ENCODE data around the gene TNFAIP6.

DNA sequence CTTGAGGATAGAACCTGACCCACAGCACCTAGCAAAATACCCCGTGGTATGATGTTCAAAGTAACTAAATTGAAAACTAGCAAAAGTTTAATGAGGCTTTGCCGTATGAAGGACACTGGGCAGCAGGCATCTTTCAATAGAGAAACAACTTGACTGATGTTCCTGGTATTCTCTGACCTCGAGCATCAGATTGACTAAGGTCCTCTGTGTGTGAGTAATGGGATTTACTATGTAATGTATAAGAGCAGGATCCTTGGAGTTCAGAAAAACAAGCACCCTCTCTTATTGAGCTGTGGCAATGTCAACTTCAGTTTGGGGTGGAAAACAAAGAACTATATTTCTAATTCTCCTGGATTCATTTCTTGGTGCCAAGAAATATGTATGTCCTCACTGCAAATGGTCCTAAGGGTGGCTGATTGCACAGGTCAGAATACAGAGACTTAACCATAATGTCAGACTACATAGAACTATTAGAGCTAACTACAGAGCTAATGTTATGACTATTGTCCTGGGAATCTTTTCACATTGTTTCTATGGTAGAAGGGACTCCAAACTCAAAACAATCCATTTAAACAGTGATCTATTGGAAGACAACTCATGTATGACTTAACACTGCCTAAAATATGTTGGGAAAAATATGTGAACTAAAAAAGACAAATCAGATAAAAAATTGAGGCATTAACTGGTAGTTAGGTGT lies 4.4 kb downstream of the TNFAIP6 start:
- TF ChIP-seq, protein P1, sequence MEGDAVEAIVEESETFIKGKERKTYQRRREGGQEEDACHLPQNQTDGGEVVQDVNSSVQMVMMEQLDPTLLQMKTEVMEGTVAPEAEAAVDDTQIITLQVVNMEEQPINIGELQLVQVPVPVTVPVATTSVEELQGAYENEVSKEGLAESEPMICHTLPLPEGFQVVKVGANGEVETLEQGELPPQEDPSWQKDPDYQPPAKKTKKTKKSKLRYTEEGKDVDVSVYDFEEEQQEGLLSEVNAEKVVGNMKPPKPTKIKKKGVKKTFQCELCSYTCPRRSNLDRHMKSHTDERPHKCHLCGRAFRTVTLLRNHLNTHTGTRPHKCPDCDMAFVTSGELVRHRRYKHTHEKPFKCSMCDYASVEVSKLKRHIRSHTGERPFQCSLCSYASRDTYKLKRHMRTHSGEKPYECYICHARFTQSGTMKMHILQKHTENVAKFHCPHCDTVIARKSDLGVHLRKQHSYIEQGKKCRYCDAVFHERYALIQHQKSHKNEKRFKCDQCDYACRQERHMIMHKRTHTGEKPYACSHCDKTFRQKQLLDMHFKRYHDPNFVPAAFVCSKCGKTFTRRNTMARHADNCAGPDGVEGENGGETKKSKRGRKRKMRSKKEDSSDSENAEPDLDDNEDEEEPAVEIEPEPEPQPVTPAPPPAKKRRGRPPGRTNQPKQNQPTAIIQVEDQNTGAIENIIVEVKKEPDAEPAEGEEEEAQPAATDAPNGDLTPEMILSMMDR (IDR thresholded peaks at IDR 0.05; ENCODE audit: borderline replicate concordance, extremely low read depth, low read length, poor library complexity, severe bottlenecking), result no peak
- TF ChIP-seq EZH2 (IDR thresholded peaks at IDR 0.05; ENCODE audit: borderline replicate concordance, low read depth, low read length, severe bottlenecking), result no peak

Data from DND-41 (cell line).